ENCODE data around the gene MKNK2. TPM values are rescaled to one million over a fixed set of nuclear protein-coding genes. Genes with fewer than 3 reads are reported as not detected.

Gene MKNK2
- total RNA-seq, 2 donors from 2014 or later: 120 to 123 TPM

DNA sequence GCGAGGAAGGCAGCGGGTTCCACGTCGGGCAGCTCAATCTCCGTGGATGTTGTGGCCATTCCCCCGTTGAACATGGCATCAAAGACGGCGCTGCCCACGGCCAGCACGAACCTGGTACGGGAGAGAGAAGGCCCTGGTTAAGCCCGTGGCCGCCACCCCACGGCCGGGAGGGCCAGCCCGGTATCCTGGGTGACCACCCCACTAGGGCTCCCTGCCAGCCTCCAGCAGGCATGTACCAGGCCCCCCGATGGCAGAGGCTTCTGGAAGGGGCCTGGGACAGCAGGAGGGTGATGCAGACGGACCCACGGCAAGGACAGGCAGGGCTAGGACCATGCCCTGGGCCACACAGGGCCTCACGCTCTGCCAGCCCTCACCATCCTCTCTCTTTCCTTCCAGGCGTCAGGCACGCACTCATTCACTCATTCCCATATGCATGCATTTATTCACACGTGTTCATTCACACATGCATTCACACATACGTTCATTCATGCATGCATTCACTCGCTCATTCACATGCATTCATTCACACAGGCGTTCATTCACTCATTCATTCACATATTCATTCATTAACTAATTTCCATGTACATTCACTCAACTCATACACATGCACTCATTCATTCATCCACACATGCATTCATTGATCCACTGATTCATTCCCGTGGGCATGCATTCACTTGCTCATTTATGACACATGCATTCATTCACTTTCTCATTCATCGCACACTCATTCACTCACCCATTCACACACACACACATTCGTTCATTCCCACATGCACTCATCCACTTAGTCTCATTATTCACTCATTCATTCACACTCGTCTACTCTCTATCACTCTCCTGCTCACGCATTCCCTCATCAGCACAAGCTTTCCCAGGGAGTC lies 53.5 kb downstream of the MKNK2 start:
- Mint-ChIP-seq H3K9me3 (peaks cover 8% of the 10 kb centered on the region), H3K4me3 (no peak overlapping the region), H3K27me3 (ENCODE audit: insufficient read depth) (peaks cover 1% of the 10 kb centered on the region), H3K36me3 (ENCODE audit: low read depth) (peaks cover 69% of the 10 kb centered on the region), H3K27ac (no peak overlapping the region), H3K4me1 (no peaks in the 10 kb centered on the region)
- no peaks in the 10 kb centered on the region for H3K27me3 ChIP-seq (ENCODE audit: control insufficient read depth, insufficient read depth, low read length, poor library complexity, severe bottlenecking)
- H3K9me3 ChIP-seq (ENCODE audit: control insufficient read depth, low read length): peaks cover 9% of the 10 kb centered on the region
- H3K9ac ChIP-seq (ENCODE audit: extremely low read depth, low read length, poor library complexity, severe bottlenecking): no peak overlapping the region
- WGBS, 2 experiments (ENCODE audit: insufficient coverage in 1 of 2, insufficient read length in 1 of 2): 96% methylated on average over 24 to 31 of the region's 31 CpGs
- H3K4me1 ChIP-seq (ENCODE audit: control insufficient read depth, insufficient read depth, low read length): no peaks in the 10 kb centered on the region
- H3K36me3 ChIP-seq (ENCODE audit: control insufficient read depth, insufficient read depth, low read length): peaks cover 55% of the 10 kb centered on the region
- no peak for DNase-seq
- TF ChIP-seq, protein P1, sequence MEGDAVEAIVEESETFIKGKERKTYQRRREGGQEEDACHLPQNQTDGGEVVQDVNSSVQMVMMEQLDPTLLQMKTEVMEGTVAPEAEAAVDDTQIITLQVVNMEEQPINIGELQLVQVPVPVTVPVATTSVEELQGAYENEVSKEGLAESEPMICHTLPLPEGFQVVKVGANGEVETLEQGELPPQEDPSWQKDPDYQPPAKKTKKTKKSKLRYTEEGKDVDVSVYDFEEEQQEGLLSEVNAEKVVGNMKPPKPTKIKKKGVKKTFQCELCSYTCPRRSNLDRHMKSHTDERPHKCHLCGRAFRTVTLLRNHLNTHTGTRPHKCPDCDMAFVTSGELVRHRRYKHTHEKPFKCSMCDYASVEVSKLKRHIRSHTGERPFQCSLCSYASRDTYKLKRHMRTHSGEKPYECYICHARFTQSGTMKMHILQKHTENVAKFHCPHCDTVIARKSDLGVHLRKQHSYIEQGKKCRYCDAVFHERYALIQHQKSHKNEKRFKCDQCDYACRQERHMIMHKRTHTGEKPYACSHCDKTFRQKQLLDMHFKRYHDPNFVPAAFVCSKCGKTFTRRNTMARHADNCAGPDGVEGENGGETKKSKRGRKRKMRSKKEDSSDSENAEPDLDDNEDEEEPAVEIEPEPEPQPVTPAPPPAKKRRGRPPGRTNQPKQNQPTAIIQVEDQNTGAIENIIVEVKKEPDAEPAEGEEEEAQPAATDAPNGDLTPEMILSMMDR (conservative IDR thresholded peaks at IDR 0.05): no peak
- no peak overlapping the region for H3K27ac ChIP-seq (ENCODE audit: low read depth, low read length)
- H3K4me3 ChIP-seq (ENCODE audit: low read length): no peak overlapping the region

DNA sequence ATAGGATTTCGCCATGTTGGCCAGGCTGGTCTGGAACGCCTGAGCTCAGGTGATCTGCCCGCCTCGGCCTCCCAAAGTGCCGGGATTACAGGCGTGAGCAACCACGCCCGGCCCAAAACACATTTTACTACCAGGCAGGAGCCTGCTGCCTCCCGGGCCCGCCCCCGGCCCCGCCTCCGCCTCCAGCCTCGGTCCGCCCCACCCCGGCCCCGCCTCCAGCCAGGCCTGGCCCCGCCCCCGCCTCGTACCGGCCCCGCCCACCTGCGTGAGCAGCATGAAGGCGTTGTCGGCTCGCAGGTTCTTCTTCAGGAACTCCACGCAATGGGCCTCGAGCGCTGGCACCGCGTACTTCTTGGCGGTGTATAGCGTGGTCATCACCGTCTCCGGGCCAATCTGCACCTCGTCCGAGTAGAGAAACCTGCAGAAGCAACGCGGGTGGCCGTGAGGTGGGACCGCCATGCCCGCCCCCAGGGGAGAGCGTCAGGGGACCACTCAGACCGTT lies 58.2 kb downstream of the MKNK2 start:
- TF ChIP-seq, protein P1 (conservative IDR thresholded peaks at IDR 0.05): no peak
- Histone ChIP-seq H3K9me3 (ENCODE audit: control insufficient read depth, low read length) (peaks cover 9% of the 10 kb centered on the region), H3K4me1 (ENCODE audit: control insufficient read depth, insufficient read depth, low read length) (no peaks in the 10 kb centered on the region), H3K9ac (ENCODE audit: extremely low read depth, low read length, poor library complexity, severe bottlenecking) (no peak overlapping the region), H3K36me3 (ENCODE audit: control insufficient read depth, insufficient read depth, low read length) (peaks cover 59% of the 10 kb centered on the region), H3K27me3 (ENCODE audit: control insufficient read depth, insufficient read depth, low read length, poor library complexity, severe bottlenecking) (no peaks in the 10 kb centered on the region), H3K4me3 (ENCODE audit: low read length) (no peak overlapping the region), H3K27ac (ENCODE audit: low read depth, low read length) (no peak overlapping the region)
- 85 to 95% methylated on average over 23 to 44 of the region's 44 CpGs for WGBS, 2 experiments (ENCODE audit: insufficient coverage in 1 of 2, insufficient read length in 1 of 2)
- Mint-ChIP-seq H3K4me3 (no peak overlapping the region), H3K27me3 (ENCODE audit: insufficient read depth) (no peaks in the 10 kb centered on the region), H3K9me3 (peaks cover 8% of the 10 kb centered on the region), H3K27ac (no peak overlapping the region), H3K4me1 (no peaks in the 10 kb centered on the region), H3K36me3 (ENCODE audit: low read depth) (peaks cover 68% of the 10 kb centered on the region)
- peak; percentile 90 for DNase-seq

GRCh38 chr19:1991018-1991913 lies 59.8 kb downstream of the MKNK2 start:
- H3K4me1 Mint-ChIP-seq: no peaks in the 10 kb centered on the region
- H3K27me3 Mint-ChIP-seq (ENCODE audit: insufficient read depth): no peaks in the 10 kb centered on the region
- no peak overlapping the region for H3K27ac Mint-ChIP-seq
- Histone ChIP-seq H3K9me3 (ENCODE audit: control insufficient read depth, low read length) (peaks cover 5% of the 10 kb centered on the region), H3K9ac (ENCODE audit: extremely low read depth, low read length, poor library complexity, severe bottlenecking) (no peak overlapping the region), H3K4me3 (ENCODE audit: low read length) (no peak overlapping the region), H3K27ac (ENCODE audit: low read depth, low read length) (peak overlapping the region; percentile 32), H3K4me1 (ENCODE audit: control insufficient read depth, insufficient read depth, low read length) (no peaks in the 10 kb centered on the region), H3K27me3 (ENCODE audit: control insufficient read depth, insufficient read depth, low read length, poor library complexity, severe bottlenecking) (no peaks in the 10 kb centered on the region), H3K36me3 (ENCODE audit: control insufficient read depth, insufficient read depth, low read length) (peaks cover 53% of the 10 kb centered on the region)
- H3K36me3 Mint-ChIP-seq (ENCODE audit: low read depth): peaks cover 60% of the 10 kb centered on the region
- TF ChIP-seq, protein P1 (conservative IDR thresholded peaks at IDR 0.05): no peak
- 92 to 95% methylated on average over 23 to 30 of the region's 30 CpGs for WGBS, 2 experiments (ENCODE audit: insufficient coverage in 1 of 2, insufficient read length in 1 of 2)
- H3K4me3 Mint-ChIP-seq: no peak overlapping the region
- H3K9me3 Mint-ChIP-seq: peaks cover 5% of the 10 kb centered on the region
- no peak for DNase-seq

Data from endodermal cell (in vitro differentiated cells).